Neural progenitor cell (in vitro differentiated cells): Measurements from ENCODE around the gene CNBP. TPM values are rescaled to one million over a fixed set of nuclear protein-coding genes. Genes with fewer than 3 reads are reported as not detected.

Experiments used
- DNase-seq: peaks from one replicate; pipeline ENCODE4 v3.0.0-alpha.2; 2016; ENCODE audit warnings: low spot score
- H2AFZ ChIP-seq: fragments of 200-600 bp; sonication (generic); replicated peaks from 2 replicates; pipeline ENCODE4 v1.6.1; 2016; ENCODE audit warnings: antibody characterized with exemption
- H3F3A ChIP-seq: fragments of 200-600 bp; sonication (generic); 2 replicates; pipeline ENCODE4 v1.6.1; 2016; ENCODE audit warnings: antibody characterized with exemption, low read depth
- H3K27ac ChIP-seq: fragments of 200-600 bp; sonication (generic); 2 replicates; pipeline ENCODE4 v1.5.1; 2016; ENCODE audit warnings: mild to moderate bottlenecking
- H3K27me3 ChIP-seq: fragments of 200-600 bp; sonication (generic); 2 replicates; pipeline ENCODE4 v1.6.1; 2016; ENCODE audit warnings: mild to moderate bottlenecking, moderate library complexity
- H3K36me3 ChIP-seq: fragments of 200-600 bp; sonication (generic); 2 replicates; pipeline ENCODE4 v1.5.1; 2016
- H3K4me1 ChIP-seq: fragments of 200-600 bp; sonication (generic); 2 replicates; pipeline ENCODE4 v1.6.1; 2016; ENCODE audit warnings: mixed run types
- H3K4me2 ChIP-seq: fragments of 200-600 bp; sonication (generic); 2 replicates; pipeline ENCODE4 v1.6.1; 2016
- H3K4me3 ChIP-seq: fragments of 200-600 bp; sonication (generic); 2 replicates; pipeline ENCODE4 v1.5.1; 2016
- H3K79me2 ChIP-seq: fragments of 200-600 bp; sonication (generic); 2 replicates; pipeline ENCODE4 v1.6.1; 2016; ENCODE audit warnings: low read depth
- H3K9ac ChIP-seq: fragments of 200-600 bp; sonication (generic); 2 replicates; pipeline ENCODE4 v1.6.1; 2016
- H3K9me3 ChIP-seq: fragments of 200-600 bp; sonication (generic); 2 replicates; pipeline ENCODE4 v1.5.1; 2016; ENCODE audit warnings: low read depth
- H4K20me1 ChIP-seq: fragments of 200-600 bp; sonication (generic); 2 replicates; pipeline ENCODE4 v1.6.1; 2016; ENCODE audit warnings: low read depth
- H3K27ac Mint-ChIP-seq: 3 replicates; pipeline ENCODE4 v1.8.0; 2021; ENCODE audit warnings: mixed read lengths
- H3K27me3 Mint-ChIP-seq: 2 replicates; pipeline ENCODE4 v1.8.0; 2022; ENCODE audit warnings: low read depth, mild to moderate bottlenecking, inconsistent platforms, moderate library complexity, mixed read lengths; ENCODE audit not compliant: insufficient read depth
- H3K36me3 Mint-ChIP-seq: 3 replicates; pipeline ENCODE4 v1.8.0; 2021; ENCODE audit warnings: mixed read lengths
- H3K4me1 Mint-ChIP-seq: 3 replicates; pipeline ENCODE4 v1.8.0; 2021; ENCODE audit warnings: mixed read lengths
- H3K4me3 Mint-ChIP-seq: 3 replicates; pipeline ENCODE4 v1.8.0; 2021; ENCODE audit warnings: mild to moderate bottlenecking, moderate library complexity, mixed read lengths
- H3K9me3 Mint-ChIP-seq: 3 replicates; pipeline ENCODE4 v1.8.0; 2020; ENCODE audit warnings: mixed read lengths
- EZH2 ChIP-seq: fragments of 200-600 bp; sonication (generic); IDR thresholded peaks from 2 replicates; pipeline ENCODE4 v1.6.1; 2017; ENCODE audit warnings: antibody characterized with exemption, mild to moderate bottlenecking, moderate library complexity
- EZH2phosphoT487 ChIP-seq: fragments of 200-600 bp; sonication (generic); IDR thresholded peaks from 2 replicates; pipeline ENCODE4 v1.6.1; 2017; ENCODE audit warnings: antibody characterized with exemption
- small RNA-seq: library from RNA; depleted of rRNA; stranded (forward); fragments of <200 nt; gene quantifications from one replicate; pipeline ENCODE3, GENCODE V24; 2015
- total RNA-seq: library from RNA; depleted of rRNA; stranded (reverse); fragments of >200 nt; gene quantifications from 2 replicates; pipeline ENCODE4 v1.2.3, GENCODE V29; 2015; ENCODE audit warnings: low replicate concordance
- TF ChIP-seq, protein P1 (sequence below): fragments of 200-600 bp; sonication (generic); IDR thresholded peaks from 2 replicates; pipeline ENCODE4 v1.5.1; 2017; ENCODE audit warnings: antibody characterized with exemption, mild to moderate bottlenecking

Gene CNBP
- total RNA-seq, 1 donor from 2014 or later: 495 TPM

- Mint-ChIP-seq H3K4me1 (peaks cover 41% of the 10 kb centered on the region), H3K4me3 (peak overlapping the region; percentile 85), H3K27me3 (no peaks in the 10 kb centered on the region), H3K27ac (peak overlapping the region; percentile 4), H3K36me3 (peaks cover 2% of the 10 kb centered on the region), H3K9me3 (no peaks in the 10 kb centered on the region)
- Histone ChIP-seq H3K4me3 (peak overlapping the region; percentile 70), H4K20me1 (peaks cover 30% of the 10 kb centered on the region), H3K36me3 (no peaks in the 10 kb centered on the region), H3K27me3 (no peaks in the 10 kb centered on the region), H3K27ac (no peak overlapping the region), H2AFZ (peak overlapping the region; percentile 93), H3K4me1 (peaks cover 22% of the 10 kb centered on the region), H3F3A (peaks cover 16% of the 10 kb centered on the region), H3K4me2 (peak overlapping the region; percentile 95), H3K9ac (peak overlapping the region; percentile 62), H3K9me3 (no peaks in the 10 kb centered on the region), H3K79me2 (peaks cover 26% of the 10 kb centered on the region)
- TF ChIP-seq, protein P1, sequence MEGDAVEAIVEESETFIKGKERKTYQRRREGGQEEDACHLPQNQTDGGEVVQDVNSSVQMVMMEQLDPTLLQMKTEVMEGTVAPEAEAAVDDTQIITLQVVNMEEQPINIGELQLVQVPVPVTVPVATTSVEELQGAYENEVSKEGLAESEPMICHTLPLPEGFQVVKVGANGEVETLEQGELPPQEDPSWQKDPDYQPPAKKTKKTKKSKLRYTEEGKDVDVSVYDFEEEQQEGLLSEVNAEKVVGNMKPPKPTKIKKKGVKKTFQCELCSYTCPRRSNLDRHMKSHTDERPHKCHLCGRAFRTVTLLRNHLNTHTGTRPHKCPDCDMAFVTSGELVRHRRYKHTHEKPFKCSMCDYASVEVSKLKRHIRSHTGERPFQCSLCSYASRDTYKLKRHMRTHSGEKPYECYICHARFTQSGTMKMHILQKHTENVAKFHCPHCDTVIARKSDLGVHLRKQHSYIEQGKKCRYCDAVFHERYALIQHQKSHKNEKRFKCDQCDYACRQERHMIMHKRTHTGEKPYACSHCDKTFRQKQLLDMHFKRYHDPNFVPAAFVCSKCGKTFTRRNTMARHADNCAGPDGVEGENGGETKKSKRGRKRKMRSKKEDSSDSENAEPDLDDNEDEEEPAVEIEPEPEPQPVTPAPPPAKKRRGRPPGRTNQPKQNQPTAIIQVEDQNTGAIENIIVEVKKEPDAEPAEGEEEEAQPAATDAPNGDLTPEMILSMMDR: peak; percentile 20
- TF ChIP-seq EZH2 (no peak), EZH2phosphoT487 (no peak)
- DNase-seq: peak; percentile 80
Observed at GRCh38 chr3:129120254-129121004, 63.3 kb downstream of the CNBP start.

DNA sequence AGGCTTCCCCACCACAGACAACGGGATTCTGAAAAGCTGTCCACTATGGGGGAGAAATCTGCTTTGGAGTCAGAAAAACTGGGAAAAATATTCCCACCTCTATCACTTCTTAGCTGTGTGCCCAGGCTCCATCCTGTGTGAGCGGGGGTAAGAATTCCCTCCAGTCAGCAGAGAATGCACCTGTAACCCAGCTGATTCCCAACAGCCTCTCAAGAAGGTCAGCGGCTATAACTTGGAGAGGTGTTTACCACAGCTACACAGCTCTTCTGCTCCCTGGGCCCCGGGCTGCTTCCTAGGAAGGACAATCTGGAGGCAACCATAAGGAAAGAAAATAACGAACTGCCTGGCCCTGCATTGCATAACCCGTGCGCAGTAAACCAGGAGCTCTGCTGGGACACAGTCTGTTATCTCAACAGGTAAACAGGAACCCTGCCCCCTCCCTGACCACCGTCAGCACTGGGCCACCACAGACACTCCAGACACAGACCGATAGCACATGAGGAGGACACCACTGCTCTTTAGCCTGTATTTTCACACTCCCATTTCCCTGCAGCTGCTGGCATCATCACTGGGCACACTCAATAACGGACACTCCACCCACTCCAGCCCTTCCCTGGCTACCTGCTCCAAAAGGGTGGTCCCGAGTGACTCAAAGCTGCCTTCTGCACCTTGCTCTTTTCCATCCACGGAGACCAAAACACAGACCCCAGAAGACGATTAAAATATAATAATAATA is 64.2 kb downstream of the CNBP start:
- no peak overlapping the region for H3K9ac ChIP-seq
- no peak overlapping the region for H2AFZ ChIP-seq
- no peak for TF ChIP-seq EZH2phosphoT487
- TF ChIP-seq, protein P1: no peak
- TF ChIP-seq EZH2: no peak
- peaks cover 41% of the 10 kb centered on the region for H3K4me1 Mint-ChIP-seq
- H3K27ac Mint-ChIP-seq: no peak overlapping the region
- no peak for DNase-seq
- H3K4me3 ChIP-seq: peak overlapping the region; percentile 70
- no peaks in the 10 kb centered on the region for H3K9me3 ChIP-seq
- H3K36me3 ChIP-seq: no peaks in the 10 kb centered on the region
- H3K79me2 ChIP-seq: peaks cover 26% of the 10 kb centered on the region
- no peaks in the 10 kb centered on the region for H3K27me3 ChIP-seq
- no peaks in the 10 kb centered on the region for H3K27me3 Mint-ChIP-seq
- no peak overlapping the region for H3K27ac ChIP-seq
- H3K4me2 ChIP-seq: peak overlapping the region; percentile 95
- no peaks in the 10 kb centered on the region for H3K9me3 Mint-ChIP-seq
- peaks cover 2% of the 10 kb centered on the region for H3K36me3 Mint-ChIP-seq
- peaks cover 28% of the 10 kb centered on the region for H3K4me1 ChIP-seq
- H3K4me3 Mint-ChIP-seq: peak overlapping the region; percentile 85
- peaks cover 30% of the 10 kb centered on the region for H4K20me1 ChIP-seq
- peaks cover 16% of the 10 kb centered on the region for H3F3A ChIP-seq

- Histone ChIP-seq H3K36me3 (no peaks in the 10 kb centered on the region), H3K27me3 (no peaks in the 10 kb centered on the region), H3K4me1 (peaks cover 35% of the 10 kb centered on the region), H3F3A (peaks cover 16% of the 10 kb centered on the region), H3K9ac (no peak overlapping the region), H4K20me1 (peaks cover 30% of the 10 kb centered on the region), H3K4me3 (no peak overlapping the region), H3K79me2 (peaks cover 31% of the 10 kb centered on the region), H3K27ac (no peak overlapping the region), H3K9me3 (no peaks in the 10 kb centered on the region), H2AFZ (no peak overlapping the region), H3K4me2 (peak overlapping the region; percentile 95)
- no peak for TF ChIP-seq EZH2phosphoT487
- Mint-ChIP-seq H3K27me3 (no peaks in the 10 kb centered on the region), H3K36me3 (peaks cover 2% of the 10 kb centered on the region), H3K27ac (no peak overlapping the region), H3K4me1 (peaks cover 41% of the 10 kb centered on the region), H3K4me3 (peak overlapping the region; percentile 85), H3K9me3 (no peaks in the 10 kb centered on the region)
- DNase-seq: no peak
Observed at GRCh38 chr3:129118745-129119144, 65.0 kb downstream of the CNBP start.

Small RNA genes within 50 kb of the gene (small RNA-seq; reads per million reads assigned to genes)
- not detected for gene RPS27P12

Other genes starting within 250 kb of the CNBP start
- gene CFAP92, start 189.8 kb downstream of the CNBP start, total RNA-seq: 5.3 and 5.5 TPM in 2 replicates
- 1.1 and 1.5 TPM in 2 replicates for gene EFCC1, start 182.6 kb downstream of the CNBP start, total RNA-seq
- not detected in 2 replicates for gene GP9, start 123.1 kb downstream of the CNBP start, total RNA-seq
- gene RAB43, start 62.1 kb downstream of the CNBP start, total RNA-seq: 0.36 and 9.0 TPM in 2 replicates
- 22.5 and 31.9 TPM in 2 replicates for gene ISY1, start 22.8 kb downstream of the CNBP start, total RNA-seq
- gene COPG1, start 65.7 kb upstream of the CNBP start, total RNA-seq: 65.4 and 79.3 TPM in 2 replicates
- gene HMCES, start 95.0 kb upstream of the CNBP start, total RNA-seq: 25.1 and 28.6 TPM in 2 replicates
- 0.13 and 0.22 TPM in 2 replicates for gene EFCAB12, start 244.7 kb upstream of the CNBP start, total RNA-seq